Right lobe of liver (tissue), 4 donors: Measurements from ENCODE around the gene CCR8.

ENCODE experiments used
- CTCF ChIP-seq, 4 donors: fragments of 200-600 bp in 3 of 4; fragments of 450-650 bp in 1 of 4; IDR thresholded peaks; one replicate each; pipeline versions ENCODE4 v1.5.1 to v1.8.0; 2016 to 2022; ENCODE audit warnings: antibody characterized with exemption in 4 of 4, mild to moderate bottlenecking in 2 of 4
- POLR2A ChIP-seq: fragments of 450-650 bp; IDR thresholded peaks from one replicate; pipeline ENCODE4 v1.6.1; 2017; ENCODE audit warnings: antibody characterized with exemption, mild to moderate bottlenecking
- donor health status: DM: no; HTN: no; CAD: no.
- donor health status: DM: no; HTN: no; CAD: no.
- donor health status: DM: no; HTN: yes; CAD: no.

DNA sequence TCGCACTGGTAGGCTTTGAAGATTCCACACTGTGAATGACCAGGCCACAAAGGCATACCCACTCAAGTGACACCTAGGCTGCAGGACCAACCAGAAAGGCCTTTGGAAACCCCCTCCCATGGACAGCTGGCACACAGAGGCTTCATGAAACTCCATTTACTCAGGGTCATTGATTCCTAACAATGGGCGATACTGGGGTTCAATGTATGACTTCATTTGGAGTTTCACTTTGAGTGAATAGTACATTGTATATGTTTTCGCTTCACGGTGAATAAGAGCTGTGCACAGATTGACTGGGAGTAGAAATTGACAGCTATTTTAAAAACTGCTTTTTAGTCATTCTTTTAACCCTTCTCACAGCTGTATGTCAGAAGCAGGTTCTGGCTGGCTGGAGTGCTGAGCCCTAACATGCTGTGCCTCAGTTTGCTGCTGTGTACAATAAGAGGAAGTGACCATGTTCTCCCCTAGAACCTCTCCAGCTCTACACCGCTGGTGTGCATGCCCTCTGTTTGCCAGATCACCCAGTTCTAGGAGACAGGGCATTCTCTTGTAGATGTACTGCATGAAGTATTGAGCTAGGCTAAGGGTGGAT, 34.2 kb upstream of the CCR8 start:
- TF ChIP-seq CTCF (IDR thresholded peaks at IDR 0.05) (no peak), POLR2A (no peak)
